ENCODE measurements around the gene MOB3A.

The MOB3A gene

DNA sequence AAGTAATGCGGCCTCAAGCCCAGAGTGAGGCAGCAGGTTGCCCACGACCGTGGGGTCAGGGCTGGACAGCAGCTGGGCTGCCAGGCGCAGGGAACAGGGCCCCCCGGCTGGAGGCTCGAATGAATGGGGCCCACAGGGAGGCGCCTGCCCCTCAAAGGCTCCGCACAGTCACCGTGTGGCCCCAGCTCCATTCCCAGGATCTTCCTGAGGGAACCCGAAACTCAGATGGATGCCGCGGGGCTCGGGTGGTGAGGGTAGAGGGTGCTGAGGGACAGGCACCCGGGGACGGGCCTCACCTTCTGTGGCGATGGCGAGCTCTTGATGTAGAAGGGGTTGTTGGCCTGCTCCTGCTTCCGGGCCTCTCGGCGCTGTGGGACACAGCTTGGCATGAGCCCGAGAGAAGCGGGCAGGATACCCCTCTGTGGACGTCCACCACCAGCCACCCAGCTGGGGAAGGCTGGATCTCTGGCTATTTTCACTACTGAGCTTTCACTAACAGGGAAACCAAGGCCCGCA, 19.8 kb upstream of the MOB3A start:
- no peak for TF ChIP-seq GATA3 (IDR thresholded peaks at IDR 0.05; ENCODE audit: low read depth, low read length)
- TF ChIP-seq GATA2 (IDR thresholded peaks at IDR 0.05; ENCODE audit: low read depth, low read length), result no peak

DNA sequence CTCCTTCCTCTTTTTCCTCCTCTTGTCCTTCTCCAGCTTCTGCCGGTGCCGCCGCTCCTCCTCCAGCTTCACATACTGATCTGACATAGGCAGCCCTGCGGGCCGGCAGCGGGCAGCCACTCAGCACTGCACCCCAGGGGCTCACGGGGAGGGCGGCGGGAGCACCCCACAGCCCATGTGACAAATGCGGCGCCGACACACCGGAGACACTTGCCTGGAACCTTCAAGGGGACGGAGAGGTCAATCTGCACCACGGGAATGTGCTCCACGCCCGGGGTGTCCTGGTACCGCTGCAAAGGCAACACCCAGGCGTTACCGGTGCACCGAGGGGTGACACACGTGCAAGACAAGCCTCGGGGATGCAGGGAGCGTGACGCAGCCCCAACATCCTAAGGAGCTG, 19.2 kb upstream of the MOB3A start:
- TF ChIP-seq GATA3 (IDR thresholded peaks at IDR 0.05; ENCODE audit: low read depth, low read length) (no peak), GATA2 (IDR thresholded peaks at IDR 0.05; ENCODE audit: low read depth, low read length) (no peak)

- TF ChIP-seq GATA3 (IDR thresholded peaks at IDR 0.05; ENCODE audit: low read depth, low read length) (no peak), GATA2 (IDR thresholded peaks at IDR 0.05; ENCODE audit: low read depth, low read length) (no peak)
These were observed 18.7 kb upstream of the MOB3A start for GRCh38 chr19:2114821-2115220.

GRCh38 chr19:2114218-2114617, 18.1 kb upstream of the MOB3A start:
- TF ChIP-seq GATA2 (IDR thresholded peaks at IDR 0.05; ENCODE audit: low read depth, low read length) (no peak), GATA3 (IDR thresholded peaks at IDR 0.05; ENCODE audit: low read depth, low read length) (no peak)

DNA sequence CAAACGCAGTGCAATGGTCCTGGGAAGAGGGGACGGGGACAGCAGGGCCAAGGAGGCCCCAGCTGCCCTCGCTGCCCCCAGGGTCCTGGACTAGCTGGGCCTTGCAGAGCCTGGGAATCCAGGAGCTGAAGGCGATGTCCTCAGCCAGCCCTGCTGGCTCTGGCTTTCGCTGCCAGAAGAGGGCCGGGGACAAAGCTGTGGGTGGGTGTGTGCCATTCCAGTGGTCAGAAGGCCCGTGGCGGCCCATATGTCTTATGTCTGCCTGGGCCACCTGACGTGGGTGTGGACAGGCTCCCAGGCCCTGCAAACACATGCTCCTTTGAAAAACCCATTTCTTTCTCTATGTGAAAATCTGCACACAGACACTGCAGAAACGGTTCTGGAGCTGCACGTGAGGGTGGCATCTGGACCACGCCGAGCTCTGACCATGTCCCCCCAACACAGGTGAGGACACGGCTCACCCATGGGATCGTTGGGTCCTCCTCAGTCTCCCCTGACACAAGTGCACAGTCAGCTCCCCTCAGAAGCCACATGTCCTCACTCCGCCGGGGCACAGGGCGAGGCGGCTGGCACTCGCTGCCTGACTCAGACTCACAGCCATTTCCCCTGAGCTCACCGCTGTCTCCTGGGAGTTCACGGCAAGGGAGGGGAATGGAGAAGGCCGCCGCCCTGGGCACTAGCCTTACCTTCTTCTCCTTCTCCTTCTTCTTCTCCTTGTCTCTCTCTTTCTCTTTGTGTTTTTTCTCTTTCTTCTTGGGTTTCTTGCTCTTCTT, 17.5 kb upstream of the MOB3A start:
- TF ChIP-seq GATA3 (IDR thresholded peaks at IDR 0.05; ENCODE audit: low read depth, low read length), result no peak
- no peak for TF ChIP-seq GATA2 (IDR thresholded peaks at IDR 0.05; ENCODE audit: low read depth, low read length)

DNA sequence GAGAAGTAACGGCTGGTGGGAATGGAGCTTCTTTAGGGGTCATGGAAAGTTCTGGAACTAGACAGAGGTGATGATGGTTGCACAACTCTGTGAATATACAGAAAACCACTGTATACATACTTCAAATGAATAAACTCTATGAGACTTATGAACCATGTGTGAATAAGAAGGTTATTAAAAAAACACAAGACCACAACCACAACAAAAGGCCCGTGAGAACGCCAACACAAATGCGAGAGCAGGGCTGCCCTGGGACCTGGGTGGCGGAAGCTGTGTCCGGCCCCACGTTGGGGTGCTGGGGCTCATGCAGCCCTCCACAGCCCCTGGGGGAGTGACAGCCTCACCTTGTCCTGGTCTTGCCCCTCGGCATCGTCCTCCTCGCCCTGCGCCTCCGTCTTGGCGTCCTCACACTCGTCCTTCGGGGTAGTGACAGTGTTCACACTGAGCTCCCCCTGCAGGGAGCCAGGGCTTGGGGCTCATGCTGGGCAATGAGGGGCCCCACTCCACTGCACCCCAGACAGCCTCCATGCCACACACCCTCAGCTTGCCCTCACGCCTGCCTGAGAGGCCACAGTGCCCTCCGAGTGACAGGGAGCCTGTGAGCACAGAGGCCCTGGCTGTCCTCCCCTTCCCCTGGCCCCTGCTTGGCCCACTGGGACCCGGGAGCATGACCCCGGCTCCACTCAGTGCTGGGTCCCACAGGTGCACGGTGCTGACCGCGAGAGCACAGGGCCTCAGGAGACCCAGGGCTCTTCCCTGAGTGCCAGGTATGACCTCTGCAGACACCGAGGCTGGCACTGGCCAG, 16.6 kb upstream of the MOB3A start:
- no peak for TF ChIP-seq GATA2 (IDR thresholded peaks at IDR 0.05; ENCODE audit: low read depth, low read length)

- TF ChIP-seq GATA2 (IDR thresholded peaks at IDR 0.05; ENCODE audit: low read depth, low read length), result no peak
- no peak for TF ChIP-seq GATA3 (IDR thresholded peaks at IDR 0.05; ENCODE audit: low read depth, low read length)
These were observed 15.8 kb upstream of the MOB3A start for GRCh38 chr19:2111886-2112285.

DNA sequence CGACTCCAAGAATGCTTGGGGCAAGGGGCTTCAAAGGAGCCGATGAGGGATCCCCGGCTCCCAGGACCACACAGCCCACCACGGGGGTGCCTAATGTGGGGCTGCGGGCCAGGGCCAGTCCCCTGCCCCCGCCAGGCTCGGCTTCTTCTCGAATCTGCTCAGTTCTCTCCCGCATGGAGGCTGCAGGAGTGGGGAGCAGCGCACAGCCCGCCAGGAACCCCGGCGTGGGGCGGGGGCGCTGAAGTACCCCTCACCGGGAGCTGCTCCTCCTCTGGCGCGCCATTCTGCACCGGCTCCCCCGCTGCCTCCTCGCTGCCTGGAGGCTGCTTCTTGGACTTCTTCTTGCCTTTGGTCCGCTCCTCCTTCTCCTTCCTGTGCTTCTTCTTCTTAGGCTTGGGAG, 15.3 kb upstream of the MOB3A start:
- no peak for TF ChIP-seq GATA3 (IDR thresholded peaks at IDR 0.05; ENCODE audit: low read depth, low read length)
- TF ChIP-seq GATA2 (IDR thresholded peaks at IDR 0.05; ENCODE audit: low read depth, low read length), result no peak

- TF ChIP-seq GATA3 (IDR thresholded peaks at IDR 0.05; ENCODE audit: low read depth, low read length), result no peak
- TF ChIP-seq GATA2 (IDR thresholded peaks at IDR 0.05; ENCODE audit: low read depth, low read length), result no peak
These were observed 14.7 kb upstream of the MOB3A start for GRCh38 chr19:2110822-2111221.

DNA sequence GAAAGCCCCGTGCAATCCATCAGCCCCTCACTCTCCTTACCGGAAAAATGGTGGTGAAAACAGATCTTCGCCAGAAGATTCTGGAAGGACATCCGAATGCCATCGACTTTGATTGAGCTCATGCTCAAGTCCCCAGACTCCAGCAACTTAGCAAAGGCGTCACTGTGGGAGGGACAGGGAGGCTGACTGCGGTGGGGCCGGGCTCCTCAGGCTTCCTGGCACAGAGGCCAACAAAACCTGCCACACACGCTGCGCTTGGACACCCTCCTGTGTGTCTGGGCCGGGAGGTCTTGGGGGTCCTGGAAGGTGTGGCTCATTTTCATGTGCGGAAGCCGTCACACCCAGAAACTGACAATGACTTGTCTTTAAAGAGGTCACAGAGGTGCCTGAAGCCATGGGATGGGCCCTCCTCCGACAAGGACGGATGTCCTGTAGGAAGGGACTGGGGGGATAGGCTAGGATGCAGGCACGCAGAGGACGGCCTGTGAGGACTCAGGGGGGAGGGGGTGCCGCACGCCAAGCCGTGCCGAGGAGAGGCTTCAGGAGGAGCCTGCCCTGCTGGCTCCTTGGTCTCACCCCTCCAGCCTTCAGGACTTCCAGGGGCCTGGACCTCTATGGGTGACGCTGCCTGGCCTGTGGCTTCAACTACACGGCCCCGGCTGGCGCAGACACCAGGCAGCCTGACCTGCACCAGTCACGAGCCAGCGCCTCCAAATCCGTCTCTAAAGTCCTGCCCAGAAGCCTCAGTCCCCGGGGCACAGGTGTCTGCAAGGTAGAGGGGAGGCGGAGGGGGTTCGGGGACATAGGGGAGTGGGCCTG, 13.1 kb upstream of the MOB3A start:
- TF ChIP-seq GATA2 (IDR thresholded peaks at IDR 0.05; ENCODE audit: low read depth, low read length) (no peak), GATA3 (IDR thresholded peaks at IDR 0.05; ENCODE audit: low read depth, low read length) (no peak)

DNA sequence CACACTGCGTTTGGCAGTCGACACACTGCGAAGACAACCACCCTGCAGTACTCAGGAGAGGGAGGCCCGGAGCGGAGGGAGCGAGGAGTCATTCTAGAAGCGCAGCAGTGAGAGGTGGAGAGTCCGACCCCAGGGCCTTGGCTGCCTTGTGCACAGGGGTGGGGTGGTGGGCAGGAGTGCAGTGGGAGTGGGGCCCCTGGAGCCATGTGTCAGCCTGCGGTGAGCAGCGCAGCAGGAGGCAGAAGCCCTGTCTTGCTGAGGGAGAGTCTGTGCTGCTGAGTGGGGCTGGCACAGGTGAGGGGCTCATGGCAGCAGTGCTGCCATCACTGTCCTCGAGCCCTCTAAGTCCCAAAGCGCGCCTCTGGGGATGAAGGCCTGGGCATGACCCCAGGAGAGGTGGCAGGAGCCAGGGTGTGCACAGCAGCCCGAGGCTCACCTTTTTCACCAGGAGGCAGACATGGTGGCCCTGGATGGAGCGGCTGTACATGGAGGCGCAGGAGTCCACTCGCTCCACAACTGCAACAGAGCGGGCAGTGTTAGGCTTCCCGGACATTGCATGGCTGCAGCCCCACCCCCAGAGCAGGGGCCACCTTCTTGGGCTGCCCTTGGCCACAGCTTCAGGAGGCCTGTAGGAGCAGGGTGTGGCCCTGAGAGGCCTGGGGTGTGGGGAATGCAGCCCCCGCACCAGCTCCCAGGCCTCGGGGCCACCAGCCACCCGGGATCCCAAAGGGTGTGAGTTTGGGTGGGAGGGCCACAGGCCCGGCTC, 12.3 kb upstream of the MOB3A start:
- TF ChIP-seq GATA3 (IDR thresholded peaks at IDR 0.05; ENCODE audit: low read depth, low read length) (no peak), GATA2 (IDR thresholded peaks at IDR 0.05; ENCODE audit: low read depth, low read length) (no peak)

GRCh38 chr19:2103045-2103707, 7.0 kb upstream of the MOB3A start:
- TF ChIP-seq GATA2 (IDR thresholded peaks at IDR 0.05; ENCODE audit: low read depth, low read length), result no peak
- TF ChIP-seq GATA3 (IDR thresholded peaks at IDR 0.05; ENCODE audit: low read depth, low read length), result no peak

Measured in SH-SY5Y (cell line).